SU-DHL-6 (cell line): ENCODE data around the gene DHDDS.

Experiments
- H2AFZ ChIP-seq: fragments of 200-600 bp; sonication (generic); 2 replicates; pipeline ENCODE4 v1.6.1; 2014; ENCODE audit warnings: low read depth, mild to moderate bottlenecking, moderate library complexity, mixed read lengths, antibody characterized with exemption, low read length; ENCODE audit not compliant: severe bottlenecking
- H3F3A ChIP-seq: fragments of 200-600 bp; shearing (Covaris generic); 2 replicates; pipeline ENCODE4 v1.6.0; 2016; ENCODE audit warnings: antibody characterized with exemption, mild to moderate bottlenecking; ENCODE audit not compliant: insufficient read depth
- H3K27ac ChIP-seq: fragments of 200-600 bp; sonication (generic); 2 replicates; pipeline ENCODE4 v1.5.1; 2016; ENCODE audit warnings: low read depth, mild to moderate bottlenecking, low read length, moderate library complexity, mixed read lengths
- H3K27me3 ChIP-seq: fragments of 200-600 bp; sonication (generic), shearing (Covaris generic); 2 replicates; pipeline ENCODE4 v1.6.0; 2014; ENCODE audit warnings: mild to moderate bottlenecking, low read length
- H3K36me3 ChIP-seq: fragments of 200-600 bp; sonication (generic); 2 replicates; pipeline ENCODE4 v1.6.1; 2014; ENCODE audit warnings: mild to moderate bottlenecking, low read length, mixed read lengths
- H3K4me2 ChIP-seq: fragments of 300-600, 200-600 bp; shearing (Covaris generic), sonication (generic); 2 replicates; pipeline ENCODE4 v1.6.0; 2014; ENCODE audit warnings: low read length, low read depth, mild to moderate bottlenecking; ENCODE audit not compliant: poor library complexity, severe bottlenecking
- H3K4me3 ChIP-seq: fragments of 200-600 bp; sonication (generic); 2 replicates; pipeline ENCODE4 v1.5.1; 2014; ENCODE audit warnings: antibody characterized with exemption, low read length, mild to moderate bottlenecking, mixed read lengths; ENCODE audit not compliant: insufficient read depth, poor library complexity, severe bottlenecking
- H3K79me2 ChIP-seq: fragments of 200-600 bp; sonication (generic); 2 replicates; pipeline ENCODE4 v1.6.1; 2014; ENCODE audit warnings: mild to moderate bottlenecking, low read length, moderate library complexity; ENCODE audit not compliant: insufficient read depth
- H3K9ac ChIP-seq: fragments of 200-600 bp; sonication (generic); 2 replicates; pipeline ENCODE4 v1.7.0; 2014; ENCODE audit warnings: mild to moderate bottlenecking, low read length
- H3K9me2 ChIP-seq: fragments of 200-600 bp; sonication (generic); replicated peaks from 2 replicates; pipeline ENCODE4 v1.6.1; 2014; ENCODE audit warnings: low read length; ENCODE audit not compliant: insufficient read depth
- H3K9me3 ChIP-seq: fragments of 200-600 bp; sonication (generic); 2 replicates; pipeline ENCODE4 v1.6.1; 2014; ENCODE audit warnings: low read length, mixed read lengths; ENCODE audit not compliant: insufficient read depth
- H4K20me1 ChIP-seq: fragments of 200-600 bp; sonication (generic); 2 replicates; pipeline ENCODE4 v1.6.1; 2014; ENCODE audit warnings: low read depth, mild to moderate bottlenecking, antibody characterized with exemption, low read length, moderate library complexity, mixed read lengths
- CTCF ChIP-seq: fragments of 200-600 bp; sonication (generic); IDR thresholded peaks from one replicate; pipeline ENCODE4 v1.5.1; 2017; ENCODE audit warnings: antibody characterized with exemption, mild to moderate bottlenecking, low read length, moderate library complexity; ENCODE audit not compliant: insufficient read depth, poor library complexity, severe bottlenecking
- EZH2phosphoT487 ChIP-seq: fragments of 200-600 bp; sonication (generic), shearing (Covaris generic); conservative IDR thresholded peaks from 2 replicates; pipeline ENCODE4 v1.6.1; 2018; ENCODE audit warnings: mild to moderate bottlenecking, antibody characterized with exemption, low read length, moderate library complexity, mixed read lengths

DHDDS gene

GRCh38 chr1:26468911-26469310 is 36.8 kb downstream of the DHDDS start:
- H3K4me3 ChIP-seq: no peak overlapping the region
- no peak overlapping the region for H3K9ac ChIP-seq
- H3F3A ChIP-seq: peaks cover 25% of the 10 kb centered on the region
- peaks cover 9% of the 10 kb centered on the region for H3K79me2 ChIP-seq
- peaks cover 8% of the 10 kb centered on the region for H4K20me1 ChIP-seq
- peaks cover 9% of the 10 kb centered on the region for H3K36me3 ChIP-seq
- no peak for TF ChIP-seq EZH2phosphoT487
- no peak for TF ChIP-seq CTCF
- no peak overlapping the region for H2AFZ ChIP-seq
- H3K9me2 ChIP-seq: no peaks in the 10 kb centered on the region
- no peak overlapping the region for H3K27ac ChIP-seq
- H3K4me2 ChIP-seq: no peak overlapping the region
- no peaks in the 10 kb centered on the region for H3K27me3 ChIP-seq
- H3K9me3 ChIP-seq: no peaks in the 10 kb centered on the region

- Histone ChIP-seq H3K27me3 (no peaks in the 10 kb centered on the region), H2AFZ (no peak overlapping the region), H3K9me2 (no peaks in the 10 kb centered on the region), H3K36me3 (peaks cover 15% of the 10 kb centered on the region), H3K9me3 (no peaks in the 10 kb centered on the region), H3K79me2 (peaks cover 15% of the 10 kb centered on the region), H3K27ac (no peak overlapping the region), H3K4me2 (no peak overlapping the region), H3F3A (peaks cover 32% of the 10 kb centered on the region), H3K4me3 (no peak overlapping the region), H3K9ac (no peak overlapping the region), H4K20me1 (peaks cover 15% of the 10 kb centered on the region)
- no peak for TF ChIP-seq CTCF
- TF ChIP-seq EZH2phosphoT487: no peak
Measured at GRCh38 chr1:26469558-26469957, 37.4 kb downstream of the DHDDS start.

GRCh38 chr1:26470878-26471497 is 38.9 kb downstream of the DHDDS start:
- Histone ChIP-seq H3K9ac (peak overlapping the region; percentile 86), H3K27ac (peak overlapping the region; percentile 97), H3K9me3 (no peaks in the 10 kb centered on the region), H3F3A (peaks cover 40% of the 10 kb centered on the region), H3K79me2 (peaks cover 18% of the 10 kb centered on the region), H3K27me3 (no peaks in the 10 kb centered on the region), H3K4me3 (peak overlapping the region; percentile 90), H3K9me2 (no peaks in the 10 kb centered on the region), H3K36me3 (peaks cover 21% of the 10 kb centered on the region), H3K4me2 (peak overlapping the region; percentile 77), H4K20me1 (peaks cover 21% of the 10 kb centered on the region), H2AFZ (no peak overlapping the region)
- no peak for TF ChIP-seq CTCF
- no peak for TF ChIP-seq EZH2phosphoT487
